ENCODE data around the gene LGR4.

Gene LGR4

DNA sequence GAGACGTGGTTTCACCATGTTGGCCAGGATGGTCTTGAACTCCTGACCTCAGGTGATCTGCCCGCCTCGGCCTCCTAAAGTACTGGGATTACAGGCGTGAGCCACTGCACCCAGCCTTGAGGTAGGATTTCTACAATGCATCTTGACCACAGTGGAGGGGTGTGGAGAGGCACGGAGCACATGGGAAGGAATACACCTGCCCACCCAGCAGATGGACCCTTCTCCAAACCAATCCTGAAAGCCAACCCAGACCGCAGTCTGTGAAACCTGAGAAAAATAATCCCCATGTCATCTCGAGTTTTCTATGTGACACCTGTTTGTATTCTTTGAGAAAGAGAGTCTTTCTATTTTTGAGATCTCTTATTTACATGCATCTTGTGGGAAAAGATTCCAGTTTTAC is 32.5 kb downstream of the LGR4 start (continued):
- TF ChIP-seq, protein P1, sequence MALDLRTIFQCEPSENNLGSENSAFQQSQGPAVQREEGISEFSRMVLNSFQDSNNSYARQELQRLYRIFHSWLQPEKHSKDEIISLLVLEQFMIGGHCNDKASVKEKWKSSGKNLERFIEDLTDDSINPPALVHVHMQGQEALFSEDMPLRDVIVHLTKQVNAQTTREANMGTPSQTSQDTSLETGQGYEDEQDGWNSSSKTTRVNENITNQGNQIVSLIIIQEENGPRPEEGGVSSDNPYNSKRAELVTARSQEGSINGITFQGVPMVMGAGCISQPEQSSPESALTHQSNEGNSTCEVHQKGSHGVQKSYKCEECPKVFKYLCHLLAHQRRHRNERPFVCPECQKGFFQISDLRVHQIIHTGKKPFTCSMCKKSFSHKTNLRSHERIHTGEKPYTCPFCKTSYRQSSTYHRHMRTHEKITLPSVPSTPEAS (tag by site-specific recombination; IDR thresholded peaks at IDR 0.05), result no peak
- no peak for TF ChIP-seq ZNF623 (tag by site-specific recombination; IDR thresholded peaks at IDR 0.05)
- no peak for TF ChIP-seq SALL2 (tag by site-specific recombination; IDR thresholded peaks at IDR 0.05; ENCODE audit: borderline replicate concordance)
- TF ChIP-seq ZNF23 (tag by site-specific recombination; IDR thresholded peaks at IDR 0.05; ENCODE audit: borderline replicate concordance), result no peak

DNA sequence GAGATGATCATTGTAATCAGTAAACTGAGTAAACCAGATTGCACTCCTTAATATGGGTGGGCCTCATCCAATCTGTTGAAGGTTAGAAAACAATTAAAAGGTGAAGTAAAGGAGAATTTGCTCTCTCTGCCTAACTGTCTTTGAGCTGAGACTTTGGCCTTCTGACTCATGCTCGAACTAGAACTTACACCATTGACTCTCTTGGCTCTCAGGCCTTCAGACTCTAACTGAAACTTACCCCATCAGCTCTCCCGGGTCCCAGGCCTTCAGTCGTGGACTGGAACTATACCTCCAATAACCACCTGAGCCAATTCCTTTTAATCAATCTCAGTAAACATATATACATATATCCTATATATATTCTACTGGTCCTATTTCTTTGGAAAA is 34.0 kb downstream of the LGR4 start:
- ChIA-PET POLR2A (no interaction called here), CTCF (no interaction called here)
- Histone ChIP-seq H3K4me3 (ENCODE audit: low read depth, low read length) (no peak overlapping the region), H3K27ac (ENCODE audit: extremely low read depth, low read depth, low read length) (no peak overlapping the region), H3K36me3 (ENCODE audit: control insufficient read depth in 2 of 2, insufficient read depth in 1 of 2, low read length in 2 of 2) (no peaks in the 10 kb centered on the region), H3K4me1 (ENCODE audit: control insufficient read depth, insufficient read depth, low read length) (0 out of 2 replicates have a peak, but pooled peaks cover 3% of the 10 kb centered on the region), H3K9me3 (ENCODE audit: control insufficient read depth, insufficient read depth, low read depth, low read length) (no peaks in the 10 kb centered on the region)
- TF ChIP-seq ZNF558 (tag by site-specific recombination; IDR thresholded peaks at IDR 0.05) (no peak), ZNF10 (tag by site-specific recombination; IDR thresholded peaks at IDR 0.05) (peak; percentile 72; the same call in 1 of the 2 replicates)

GRCh38 chr11:27437829-27438594 is 34.6 kb downstream of the LGR4 start:
- Histone ChIP-seq H3K36me3 (ENCODE audit: control insufficient read depth in 2 of 2, insufficient read depth in 1 of 2, low read length in 2 of 2) (no peaks in the 10 kb centered on the region), H3K9me3 (ENCODE audit: control insufficient read depth, insufficient read depth, low read depth, low read length) (no peaks in the 10 kb centered on the region), H3K4me3 (ENCODE audit: low read depth, low read length) (no peak overlapping the region), H3K27ac (ENCODE audit: extremely low read depth, low read depth, low read length) (no peak overlapping the region), H3K4me1 (ENCODE audit: control insufficient read depth, insufficient read depth, low read length) (0 out of 2 replicates have a peak, but pooled peaks cover 3% of the 10 kb centered on the region)
- ChIA-PET CTCF (no interaction called here), POLR2A (interaction anchor here (0.6 kb wide), 1 partner anchor 10 kb away, joined by 3 read pairs; no protein-coding TSS in a partner anchor)
- no peak for TF ChIP-seq ZSCAN23 (tag by site-specific recombination; IDR thresholded peaks at IDR 0.05)
- TF ChIP-seq ZNF560 (tag by site-specific recombination; IDR thresholded peaks at IDR 0.05; ENCODE audit: borderline replicate concordance), result no peak
- TF ChIP-seq, protein P2, sequence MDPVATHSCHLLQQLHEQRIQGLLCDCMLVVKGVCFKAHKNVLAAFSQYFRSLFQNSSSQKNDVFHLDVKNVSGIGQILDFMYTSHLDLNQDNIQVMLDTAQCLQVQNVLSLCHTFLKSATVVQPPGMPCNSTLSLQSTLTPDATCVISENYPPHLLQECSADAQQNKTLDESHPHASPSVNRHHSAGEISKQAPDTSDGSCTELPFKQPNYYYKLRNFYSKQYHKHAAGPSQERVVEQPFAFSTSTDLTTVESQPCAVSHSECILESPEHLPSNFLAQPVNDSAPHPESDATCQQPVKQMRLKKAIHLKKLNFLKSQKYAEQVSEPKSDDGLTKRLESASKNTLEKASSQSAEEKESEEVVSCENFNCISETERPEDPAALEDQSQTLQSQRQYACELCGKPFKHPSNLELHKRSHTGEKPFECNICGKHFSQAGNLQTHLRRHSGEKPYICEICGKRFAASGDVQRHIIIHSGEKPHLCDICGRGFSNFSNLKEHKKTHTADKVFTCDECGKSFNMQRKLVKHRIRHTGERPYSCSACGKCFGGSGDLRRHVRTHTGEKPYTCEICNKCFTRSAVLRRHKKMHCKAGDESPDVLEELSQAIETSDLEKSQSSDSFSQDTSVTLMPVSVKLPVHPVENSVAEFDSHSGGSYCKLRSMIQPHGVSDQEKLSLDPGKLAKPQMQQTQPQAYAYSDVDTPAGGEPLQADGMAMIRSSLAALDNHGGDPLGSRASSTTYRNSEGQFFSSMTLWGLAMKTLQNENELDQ (tag by site-specific recombination; IDR thresholded peaks at IDR 0.05; ENCODE audit: low read depth), result no peak
- TF ChIP-seq ZNF837 (tag by site-specific recombination; IDR thresholded peaks at IDR 0.05), result no peak
- no peak for TF ChIP-seq ZEB2 (tag by site-specific recombination; IDR thresholded peaks at IDR 0.05)
- no peak for TF ChIP-seq ZNF404 (tag by site-specific recombination; IDR thresholded peaks at IDR 0.05)
- TF ChIP-seq ZBTB20 (tag by site-specific recombination; IDR thresholded peaks at IDR 0.05), result no peak
- TF ChIP-seq ZBTB17 (tag by site-specific recombination; IDR thresholded peaks at IDR 0.05), result no peak

GRCh38 chr11:27436916-27437315 is 35.7 kb downstream of the LGR4 start:
- H3K27ac ChIP-seq (ENCODE audit: extremely low read depth, low read depth, low read length), result no peak overlapping the region
- ChIA-PET CTCF (interaction anchor here (1.5 kb wide), 1 partner anchor 49 kb away, joined by 5 read pairs; no protein-coding TSS in a partner anchor), POLR2A (no interaction called here)
- TF ChIP-seq PRDM10 (tag by site-specific recombination; IDR thresholded peaks at IDR 0.05), result peak; percentile 29; the same call in 1 of the 2 replicates
- no peak for TF ChIP-seq ZNF175 (tag by site-specific recombination; IDR thresholded peaks at IDR 0.05)
- H3K9me3 ChIP-seq (ENCODE audit: control insufficient read depth, insufficient read depth, low read depth, low read length), result no peaks in the 10 kb centered on the region
- 0 out of 2 replicates have a peak, but pooled peaks cover 3% of the 10 kb centered on the region for H3K4me1 ChIP-seq (ENCODE audit: control insufficient read depth, insufficient read depth, low read length)
- H3K36me3 ChIP-seq (ENCODE audit: control insufficient read depth in 2 of 2, insufficient read depth in 1 of 2, low read length in 2 of 2), result no peaks in the 10 kb centered on the region
- H3K4me3 ChIP-seq (ENCODE audit: low read depth, low read length), result no peak overlapping the region
